ENCODE results near the gene WNT9B. TPM values are rescaled to one million over a fixed set of nuclear protein-coding genes. Genes with fewer than 3 reads are reported as not detected.

The WNT9B gene
- total RNA-seq, 1 donor from 2014 or later, result not detected

- TF ChIP-seq CTCF (IDR thresholded peaks at IDR 0.05), result peak; percentile 35
- Mint-ChIP-seq H3K9me3 (ENCODE audit: low read depth) (no peaks in the 10 kb centered on the region), H3K4me3 (ENCODE audit: unreplicated experiment) (no peak overlapping the region), H3K4me1 (ENCODE audit: low read depth) (no peaks in the 10 kb centered on the region), H3K27ac (ENCODE audit: unreplicated experiment) (no peak overlapping the region), H3K27me3 (ENCODE audit: low read depth) (peaks cover 1% of the 10 kb centered on the region), H3K36me3 (ENCODE audit: low read depth) (no peaks in the 10 kb centered on the region)
- peak; percentile 89 for DNase-seq (ENCODE audit: low spot score)
Observed at GRCh38 chr17:46876353-46876887, 25.0 kb downstream of the WNT9B start.

GRCh38 chr17:46876926-46877325, 25.5 kb downstream of the WNT9B start:
- Mint-ChIP-seq H3K27me3 (ENCODE audit: low read depth) (peaks cover 1% of the 10 kb centered on the region), H3K27ac (ENCODE audit: unreplicated experiment) (no peak overlapping the region), H3K4me3 (ENCODE audit: unreplicated experiment) (no peak overlapping the region), H3K36me3 (ENCODE audit: low read depth) (no peaks in the 10 kb centered on the region), H3K9me3 (ENCODE audit: low read depth) (no peaks in the 10 kb centered on the region), H3K4me1 (ENCODE audit: low read depth) (no peaks in the 10 kb centered on the region)
- no peak for TF ChIP-seq CTCF (IDR thresholded peaks at IDR 0.05)
- no peak for DNase-seq (ENCODE audit: low spot score)

DNA sequence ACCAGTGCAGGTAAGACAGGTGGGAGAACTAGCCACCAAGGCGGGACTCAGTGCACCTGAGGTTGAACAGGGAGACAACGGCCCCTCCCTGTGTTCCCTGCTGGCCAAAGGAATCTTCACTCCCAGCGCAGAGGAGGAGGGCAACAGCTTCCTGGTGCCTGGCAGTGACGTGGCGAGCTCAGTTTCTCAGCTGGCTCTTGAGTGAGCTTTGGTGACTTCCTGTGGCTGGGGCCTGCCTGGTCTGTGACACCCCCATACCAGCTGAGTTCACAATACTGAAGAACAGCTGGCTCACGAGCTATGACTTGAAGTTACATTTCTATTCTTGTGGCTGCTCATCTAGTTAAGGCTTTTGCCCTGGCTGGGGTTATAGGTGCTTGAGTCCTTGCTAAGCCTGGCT, 26.1 kb downstream of the WNT9B start:
- Mint-ChIP-seq H3K27me3 (ENCODE audit: low read depth) (peaks cover 1% of the 10 kb centered on the region), H3K36me3 (ENCODE audit: low read depth) (no peaks in the 10 kb centered on the region), H3K27ac (ENCODE audit: unreplicated experiment) (no peak overlapping the region), H3K4me3 (ENCODE audit: unreplicated experiment) (no peak overlapping the region), H3K4me1 (ENCODE audit: low read depth) (no peaks in the 10 kb centered on the region), H3K9me3 (ENCODE audit: low read depth) (no peaks in the 10 kb centered on the region)
- no peak for TF ChIP-seq CTCF (IDR thresholded peaks at IDR 0.05)
- no peak for DNase-seq (ENCODE audit: low spot score)

- H3K27ac Mint-ChIP-seq (ENCODE audit: unreplicated experiment), result no peak overlapping the region
- no peak for DNase-seq (ENCODE audit: low spot score)
- peaks cover 1% of the 10 kb centered on the region for H3K27me3 Mint-ChIP-seq (ENCODE audit: low read depth)
Observed at GRCh38 chr17:46878055-46878454, 26.7 kb downstream of the WNT9B start.

DNA sequence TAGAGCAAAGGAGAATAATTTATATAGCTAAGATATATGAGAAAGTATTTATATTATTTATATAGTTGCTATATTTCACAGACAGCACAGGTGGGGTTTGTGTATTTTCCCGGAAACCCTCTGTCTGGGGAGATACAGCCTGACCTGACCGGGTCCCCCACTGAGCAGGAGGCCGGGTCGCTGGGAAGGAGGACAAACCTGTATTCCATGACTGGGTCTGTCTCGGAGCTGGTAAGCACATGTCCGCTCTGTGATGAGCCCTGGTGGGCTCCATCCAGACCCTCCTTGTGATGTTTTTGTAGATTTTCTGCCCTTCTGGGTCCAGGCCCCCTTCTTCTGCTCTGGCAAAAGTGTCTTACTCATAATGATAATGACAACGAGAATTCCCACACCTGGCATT, 27.7 kb downstream of the WNT9B start:
- Mint-ChIP-seq H3K27me3 (ENCODE audit: low read depth) (peaks cover 1% of the 10 kb centered on the region), H3K4me1 (ENCODE audit: low read depth) (no peaks in the 10 kb centered on the region), H3K4me3 (ENCODE audit: unreplicated experiment) (no peak overlapping the region), H3K27ac (ENCODE audit: unreplicated experiment) (no peak overlapping the region), H3K9me3 (ENCODE audit: low read depth) (no peaks in the 10 kb centered on the region), H3K36me3 (ENCODE audit: low read depth) (no peaks in the 10 kb centered on the region)
- TF ChIP-seq CTCF (IDR thresholded peaks at IDR 0.05), result no peak
- DNase-seq (ENCODE audit: low spot score), result peak; percentile 38

More at GRCh38 chr17:46878055-46878454, 26.7 kb downstream of the WNT9B start:
- Mint-ChIP-seq H3K9me3 (ENCODE audit: low read depth) (no peaks in the 10 kb centered on the region), H3K36me3 (ENCODE audit: low read depth) (no peaks in the 10 kb centered on the region), H3K4me1 (ENCODE audit: low read depth) (no peaks in the 10 kb centered on the region), H3K4me3 (ENCODE audit: unreplicated experiment) (no peak overlapping the region)
- TF ChIP-seq CTCF (IDR thresholded peaks at IDR 0.05), result no peak
